Right lobe of liver (tissue), 4 donors: ENCODE results near the gene GAB1.

Experiments
- POLR2A ChIP-seq: fragments of 450-650 bp; IDR thresholded peaks from one replicate; pipeline ENCODE4 v1.6.1; 2017; ENCODE audit warnings: antibody characterized with exemption, mild to moderate bottlenecking
- TF ChIP-seq, protein P1 (sequence below), 4 donors: fragments of 200-600 bp in 3 of 4; fragments of 450-650 bp in 1 of 4; IDR thresholded peaks; one replicate each; pipeline versions ENCODE4 v1.5.1 to v1.8.0; 2016 to 2022; ENCODE audit warnings: antibody characterized with exemption in 4 of 4, mild to moderate bottlenecking in 2 of 4
- donor health status: DM: no; HTN: no; CAD: no.
- donor health status: DM: no; HTN: no; CAD: no.
- donor health status: DM: no; HTN: yes; CAD: no.

DNA sequence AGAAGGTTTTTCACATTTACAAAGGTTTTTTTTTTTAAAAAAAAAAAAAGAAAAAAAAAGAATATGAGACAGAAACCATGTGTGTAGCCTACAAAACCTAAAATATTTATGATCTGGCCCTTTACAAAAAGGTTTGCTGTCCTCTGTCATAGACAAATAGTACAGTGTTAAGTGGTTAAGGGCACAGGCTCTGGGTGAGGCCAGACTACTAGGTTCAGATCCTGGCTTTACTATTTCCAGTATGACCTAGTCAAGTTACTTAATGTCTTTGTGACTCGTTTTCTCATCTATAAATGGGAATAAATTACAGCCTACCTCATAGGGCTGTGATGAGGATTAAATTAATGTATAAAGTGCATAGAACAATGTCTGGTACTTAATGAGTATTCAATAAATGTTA, 56.5 kb downstream of the GAB1 start:
- TF ChIP-seq, protein P1, sequence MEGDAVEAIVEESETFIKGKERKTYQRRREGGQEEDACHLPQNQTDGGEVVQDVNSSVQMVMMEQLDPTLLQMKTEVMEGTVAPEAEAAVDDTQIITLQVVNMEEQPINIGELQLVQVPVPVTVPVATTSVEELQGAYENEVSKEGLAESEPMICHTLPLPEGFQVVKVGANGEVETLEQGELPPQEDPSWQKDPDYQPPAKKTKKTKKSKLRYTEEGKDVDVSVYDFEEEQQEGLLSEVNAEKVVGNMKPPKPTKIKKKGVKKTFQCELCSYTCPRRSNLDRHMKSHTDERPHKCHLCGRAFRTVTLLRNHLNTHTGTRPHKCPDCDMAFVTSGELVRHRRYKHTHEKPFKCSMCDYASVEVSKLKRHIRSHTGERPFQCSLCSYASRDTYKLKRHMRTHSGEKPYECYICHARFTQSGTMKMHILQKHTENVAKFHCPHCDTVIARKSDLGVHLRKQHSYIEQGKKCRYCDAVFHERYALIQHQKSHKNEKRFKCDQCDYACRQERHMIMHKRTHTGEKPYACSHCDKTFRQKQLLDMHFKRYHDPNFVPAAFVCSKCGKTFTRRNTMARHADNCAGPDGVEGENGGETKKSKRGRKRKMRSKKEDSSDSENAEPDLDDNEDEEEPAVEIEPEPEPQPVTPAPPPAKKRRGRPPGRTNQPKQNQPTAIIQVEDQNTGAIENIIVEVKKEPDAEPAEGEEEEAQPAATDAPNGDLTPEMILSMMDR (IDR thresholded peaks at IDR 0.05): no peak
- TF ChIP-seq POLR2A: no peak
